ENCODE data around the gene KMT2B. TPM values are rescaled to one million over a fixed set of nuclear protein-coding genes. Genes with fewer than 3 reads are reported as not detected.
"Not testable (repeated sequence)": the region's sequence is repeated elsewhere in the genome, so short reads cannot be mapped to it uniquely, and the experiment has no call there.

KMT2B gene
- total RNA-seq, 6 experiments from 2014 or later = 10.5 to 23.1 (median 15.0) TPM

- no peak for TF ChIP-seq CTCF (IDR thresholded peaks at IDR 0.05)
- no peak for TF ChIP-seq POLR2A (IDR thresholded peaks at IDR 0.05)
- no peaks in the 10 kb centered on the region for H3K4me1 ChIP-seq
- WGBS (ENCODE audit: insufficient coverage, low coverage, low lambda C conversion rate, missing lambda C conversion rate) = 71% methylated on average over 5 of the region's 11 CpGs
- H3K36me3 ChIP-seq = peaks cover 0 to 4% (median 0%) of the 10 kb centered on the region in 4 donors
- DNase-seq = peak in 2 of 3 donors; percentile 13 to 39
- no peaks in the 10 kb centered on the region for H3K27me3 ChIP-seq
- H3K4me3 ChIP-seq = no peak overlapping the region
- intact Hi-C loops (cut with DNase I) = no loop called here
- H3K27ac ChIP-seq = no peak overlapping the region
- H3K9me3 ChIP-seq = no peaks in the 10 kb centered on the region
- ATAC-seq = peak in 2 of 4 donors; percentile 7 to 37
Measured at GRCh38 chr19:35766571-35767104, 48.8 kb downstream of the KMT2B start.

GRCh38 chr19:35767288-35768081 is 49.7 kb downstream of the KMT2B start:
- intact Hi-C loops (cut with DNase I) = no loop called here
- Histone ChIP-seq H3K27me3 (no peaks in the 10 kb centered on the region), H3K9me3 (no peaks in the 10 kb centered on the region), H3K4me1 (no peaks in the 10 kb centered on the region), H3K27ac (no peak overlapping the region), H3K36me3 (no peaks in the 10 kb centered on the region), H3K4me3 (no peak overlapping the region)
- WGBS (ENCODE audit: insufficient coverage, low coverage, low lambda C conversion rate, missing lambda C conversion rate) = 80% methylated on average over 13 of the region's 34 CpGs
- TF ChIP-seq POLR2A (IDR thresholded peaks at IDR 0.05) (no peak), CTCF (IDR thresholded peaks at IDR 0.05) (no peak)
- DNase-seq (peak in 2 of 3 donors; percentile 15 to 53), ATAC-seq (peak in 2 of 4 donors; percentile 32 to 33)

- H3K27me3 ChIP-seq = no peaks in the 10 kb centered on the region
- no peaks in the 10 kb centered on the region for H3K9me3 ChIP-seq
- intact Hi-C loops (cut with DNase I) = no loop called here
- TF ChIP-seq POLR2A (IDR thresholded peaks at IDR 0.05) (no peak), CTCF (IDR thresholded peaks at IDR 0.05) (no peak)
- no peak overlapping the region for H3K27ac ChIP-seq
- H3K36me3 ChIP-seq = no peaks in the 10 kb centered on the region
- DNase-seq (peak in 1 of 3 donors; percentile 14), ATAC-seq (no peak)
- H3K4me3 ChIP-seq = no peak overlapping the region
- WGBS (ENCODE audit: insufficient coverage, low coverage, low lambda C conversion rate, missing lambda C conversion rate) = 33% methylated on average over 1 of the region's 15 CpGs
- no peaks in the 10 kb centered on the region for H3K4me1 ChIP-seq
Measured at GRCh38 chr19:35768082-35768421, 50.2 kb downstream of the KMT2B start.

GRCh38 chr19:35772362-35772761 is 54.6 kb downstream of the KMT2B start:
- H3K9me3 ChIP-seq; intact Hi-C loops (cut with DNase I); H3K4me1 ChIP-seq; H3K4me3 ChIP-seq; H3K36me3 ChIP-seq; ATAC-seq; H3K27me3 ChIP-seq; H3K27ac ChIP-seq; DNase-seq: not testable (repeated sequence)
- WGBS (ENCODE audit: insufficient coverage, low coverage, low lambda C conversion rate, missing lambda C conversion rate) = 94% methylated on average over 5 of the region's 5 CpGs

- H3K9me3 ChIP-seq = no peaks in the 10 kb centered on the region
- no peak for DNase-seq
- no peak overlapping the region for H3K4me3 ChIP-seq
- H3K4me1 ChIP-seq = no peaks in the 10 kb centered on the region
- intact Hi-C loops (cut with DNase I) = no loop called here
- no peaks in the 10 kb centered on the region for H3K36me3 ChIP-seq
- TF ChIP-seq POLR2A (IDR thresholded peaks at IDR 0.05) (no peak), CTCF (IDR thresholded peaks at IDR 0.05) (no peak)
- WGBS (ENCODE audit: insufficient coverage, low coverage, low lambda C conversion rate, missing lambda C conversion rate) = 49% methylated on average over 8 of the region's 9 CpGs
- no peak overlapping the region for H3K27ac ChIP-seq
- ATAC-seq = no peak
- H3K27me3 ChIP-seq = no peaks in the 10 kb centered on the region
Measured at GRCh38 chr19:35773020-35773806, 55.4 kb downstream of the KMT2B start.

Measured in right lobe of liver (tissue), 6 donors.